Femur (tissue), 1 donor: ENCODE data around the gene ALOX5AP.
A peak's percentile ranks its signal among the peaks of the same experiment; 100 is the strongest.

Experiments
- DNase-seq: peaks from one replicate; pipeline ENCODE4 v3.0.0-alpha.2; 2017

The ALOX5AP gene

DNA sequence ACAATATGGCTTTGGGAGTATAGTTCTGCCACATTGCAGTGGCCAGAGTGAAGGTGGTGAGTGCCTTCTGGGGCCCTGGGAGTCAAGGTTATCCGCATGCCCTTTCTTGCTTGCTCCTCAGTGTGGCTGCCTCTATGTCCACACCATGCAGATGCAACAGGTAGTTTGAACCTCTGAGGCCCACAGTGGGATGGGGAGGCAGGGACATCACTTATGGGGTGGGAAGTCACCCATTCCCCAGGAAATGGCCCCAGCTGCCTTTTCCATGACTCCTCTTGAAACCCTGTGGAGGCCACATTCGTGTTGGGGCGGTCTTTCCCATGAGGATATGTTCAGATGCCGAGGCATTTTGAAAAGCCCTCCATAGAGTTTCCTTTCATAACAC, 20.0 kb upstream of the ALOX5AP start:
- DNase-seq: no peak

DNA sequence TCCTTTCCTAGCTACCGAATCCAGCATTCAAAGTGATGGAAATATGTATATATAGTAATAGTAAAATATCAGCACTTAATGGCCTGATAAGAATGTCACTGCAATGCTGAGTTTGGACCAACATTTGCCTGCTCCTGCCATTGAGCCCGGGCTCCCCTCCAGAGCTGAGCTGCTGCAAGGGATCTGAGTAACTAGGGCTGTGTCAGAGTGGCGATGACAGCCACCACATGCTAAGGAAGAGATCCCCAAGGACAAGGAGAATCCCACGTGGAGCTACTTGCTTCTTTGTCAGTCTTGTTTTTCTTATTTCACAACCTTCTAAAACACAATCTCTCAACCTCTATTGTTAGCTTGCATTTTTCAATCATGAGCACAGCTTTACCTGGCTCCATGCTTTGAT, 19.5 kb upstream of the ALOX5AP start:
- no peak for DNase-seq

DNA sequence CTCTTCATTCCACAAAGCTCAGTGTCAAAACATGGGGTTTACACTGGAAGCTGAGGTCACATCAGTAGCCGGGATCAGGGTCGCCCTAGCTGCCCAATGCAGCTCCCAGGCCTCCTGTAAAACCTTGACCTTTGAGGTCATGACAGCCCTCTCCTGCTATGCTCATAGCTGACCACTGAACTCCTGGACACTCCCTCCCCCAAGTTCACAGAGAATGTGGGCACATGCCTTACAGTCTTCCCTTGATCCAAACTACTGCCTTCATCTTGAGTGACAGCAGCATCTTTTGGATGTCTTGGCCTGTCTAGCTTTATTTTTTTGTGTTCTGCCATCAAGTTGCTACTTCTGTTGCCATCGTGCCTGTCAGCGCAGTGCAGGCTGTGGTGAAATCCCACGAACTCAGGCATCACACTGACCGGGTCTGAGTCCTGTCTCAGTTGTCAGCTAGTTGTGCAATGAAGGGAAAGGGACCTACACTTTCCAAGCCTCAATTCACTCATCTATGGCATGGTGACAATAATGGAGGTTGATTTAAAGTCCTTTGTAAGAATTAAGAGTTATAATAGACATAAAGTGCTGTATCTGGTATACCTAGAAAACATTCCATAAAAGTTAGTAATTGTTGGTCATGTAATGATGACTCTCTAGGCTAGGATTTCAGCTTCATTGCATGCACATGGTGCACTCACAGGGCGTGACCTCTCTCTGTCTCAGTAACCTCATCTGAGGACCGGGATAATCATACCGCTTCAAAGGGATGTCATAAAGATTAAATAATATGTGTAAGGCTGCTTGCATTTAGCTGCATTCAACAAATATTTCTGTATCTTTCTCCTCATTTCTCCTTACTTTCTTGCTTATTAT, 16.4 kb upstream of the ALOX5AP start:
- no peak for DNase-seq

GRCh38 chr13:30719525-30719914, 15.8 kb upstream of the ALOX5AP start:
- no peak for DNase-seq

GRCh38 chr13:30720172-30720869, 15.0 kb upstream of the ALOX5AP start:
- no peak for DNase-seq

- no peak for DNase-seq
Observed at GRCh38 chr13:30721936-30722335, 13.4 kb upstream of the ALOX5AP start.

DNA sequence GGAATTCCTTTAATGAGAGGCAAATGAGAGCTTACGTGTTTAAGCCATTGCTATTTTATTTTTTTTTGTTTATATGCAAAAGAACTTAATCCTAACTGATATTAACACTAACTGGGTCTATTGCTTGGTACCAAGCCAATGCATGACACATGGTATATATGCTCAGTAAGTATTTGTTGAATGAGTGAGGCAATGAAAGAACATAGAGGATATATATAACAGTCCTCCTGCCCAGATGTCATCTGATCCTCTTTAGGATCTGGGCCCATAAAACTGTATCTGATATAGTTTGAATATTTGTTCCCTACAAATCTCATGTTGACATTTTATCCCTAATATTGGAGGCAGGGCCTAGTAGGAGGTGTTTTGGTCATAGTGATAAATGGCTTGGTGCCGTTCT, 13.0 kb upstream of the ALOX5AP start:
- DNase-seq: no peak

DNA sequence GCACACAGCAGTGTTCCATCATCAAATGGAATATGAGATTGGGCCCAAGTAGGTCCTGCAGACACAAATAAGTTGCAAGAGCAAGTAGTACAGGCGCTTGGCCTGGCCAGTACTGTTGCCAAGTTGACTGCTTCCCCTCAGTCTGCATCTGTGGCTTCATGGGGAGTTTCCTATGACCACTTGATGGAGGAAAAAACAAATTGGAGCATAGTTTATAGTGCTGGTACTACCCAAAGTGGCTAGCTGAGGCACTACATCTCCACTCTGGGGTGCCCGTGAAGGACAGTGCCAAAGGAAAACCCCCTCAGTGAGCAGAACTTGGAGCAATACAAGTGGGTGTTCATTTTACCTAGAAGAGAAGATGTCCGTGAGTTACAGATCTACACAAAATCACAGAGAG, 10.6 kb upstream of the ALOX5AP start:
- no peak for DNase-seq

- DNase-seq: peak; percentile 76
Observed at GRCh38 chr13:30725326-30726085, 9.8 kb upstream of the ALOX5AP start.

DNA sequence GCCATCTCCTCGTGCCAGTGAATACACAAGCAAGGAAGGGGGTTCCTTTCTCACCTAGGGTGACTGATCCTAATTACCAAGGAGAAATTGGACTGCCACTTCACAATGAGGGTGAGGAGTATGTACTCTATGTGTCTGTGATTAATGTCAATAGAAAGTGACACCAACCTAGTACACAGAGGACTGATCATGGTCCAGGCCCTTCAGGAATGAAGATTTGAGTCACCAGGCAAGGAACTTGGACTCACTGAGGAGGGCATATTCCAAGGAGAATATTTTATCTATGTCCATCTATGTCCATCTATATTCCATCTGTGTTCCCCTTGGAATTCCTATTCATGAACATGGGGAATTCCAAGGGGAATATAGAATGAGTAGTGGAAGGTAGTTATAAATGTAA, 9.2 kb upstream of the ALOX5AP start:
- no peak for DNase-seq

DNA sequence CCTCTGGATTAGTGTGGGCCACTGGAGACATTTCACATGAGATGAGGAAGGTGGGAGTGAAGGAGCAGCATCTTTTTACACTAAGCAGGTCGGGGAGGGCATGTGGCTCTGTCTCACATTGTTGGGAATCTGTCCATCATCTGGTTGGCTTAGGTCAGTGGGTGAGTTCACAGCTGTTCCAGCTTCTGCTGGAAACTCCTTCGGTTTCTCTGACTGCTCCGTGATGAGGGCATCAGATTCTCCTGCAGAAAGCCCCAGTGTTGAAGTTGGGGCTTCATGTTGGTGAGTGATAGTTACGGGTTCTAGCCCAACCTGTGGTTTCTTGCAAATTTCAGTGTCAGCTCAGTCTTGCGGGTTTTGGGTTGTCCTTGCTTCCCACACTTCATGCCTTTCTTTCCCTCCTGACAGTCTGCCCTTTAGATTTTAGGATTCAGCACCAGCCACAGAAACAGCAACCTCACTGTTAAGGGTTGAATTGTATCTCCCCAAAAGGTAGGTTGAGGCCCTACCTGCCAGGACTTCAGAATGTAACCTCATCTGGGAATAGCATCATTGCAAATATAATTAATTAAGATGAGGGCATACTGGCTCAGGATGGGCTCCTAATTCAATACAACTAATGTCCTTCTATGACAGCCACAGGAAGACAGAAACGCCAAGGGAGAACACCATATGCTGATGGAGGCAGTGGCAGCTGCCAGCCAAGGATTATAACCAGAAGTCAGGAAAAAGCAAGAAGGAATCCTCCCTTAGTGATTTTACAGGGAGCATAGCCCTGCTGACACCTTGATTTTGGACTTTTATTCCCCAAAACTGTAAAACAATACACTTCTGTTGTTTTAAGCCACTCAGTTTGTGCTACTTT, 7.6 kb upstream of the ALOX5AP start:
- DNase-seq: no peak

- no peak for DNase-seq
Observed at GRCh38 chr13:30729801-30730200, 5.5 kb upstream of the ALOX5AP start.

GRCh38 chr13:30730526-30730925, 4.8 kb upstream of the ALOX5AP start:
- peak; percentile 65 for DNase-seq

DNA sequence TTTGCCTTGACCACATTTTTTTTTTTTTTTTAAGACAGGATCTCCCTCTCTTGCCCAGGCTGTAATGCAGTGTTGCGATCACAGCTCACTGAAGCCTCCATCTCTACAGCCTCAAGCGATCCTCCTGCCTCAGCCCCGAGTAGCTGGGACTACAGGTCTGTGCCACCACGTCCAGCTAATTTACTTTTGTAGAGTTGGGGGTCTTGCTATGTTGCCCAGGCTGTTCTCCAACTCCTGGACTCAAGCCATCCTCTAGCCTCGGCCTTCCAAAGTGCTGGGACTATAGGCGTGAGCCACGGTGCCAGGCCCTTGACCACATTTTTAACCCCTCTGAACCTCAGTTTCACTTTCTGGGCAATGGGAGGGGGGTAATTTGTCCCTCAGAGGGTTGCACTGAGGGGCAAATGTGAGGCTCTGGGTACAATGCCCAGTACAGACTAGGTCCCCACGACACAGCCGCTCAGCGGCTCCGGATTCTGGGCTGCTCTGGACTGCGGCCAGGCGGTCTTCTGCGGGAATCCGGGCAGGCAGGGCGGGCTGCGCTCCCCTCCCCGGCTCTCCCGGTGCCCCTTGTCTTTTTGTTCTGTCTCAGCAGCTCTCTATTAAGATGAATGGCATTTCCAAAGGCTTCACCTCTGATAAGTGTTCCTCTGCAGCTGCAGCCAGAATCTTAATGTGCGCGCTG, 3.8 kb upstream of the ALOX5AP start:
- DNase-seq: no peak

DNA sequence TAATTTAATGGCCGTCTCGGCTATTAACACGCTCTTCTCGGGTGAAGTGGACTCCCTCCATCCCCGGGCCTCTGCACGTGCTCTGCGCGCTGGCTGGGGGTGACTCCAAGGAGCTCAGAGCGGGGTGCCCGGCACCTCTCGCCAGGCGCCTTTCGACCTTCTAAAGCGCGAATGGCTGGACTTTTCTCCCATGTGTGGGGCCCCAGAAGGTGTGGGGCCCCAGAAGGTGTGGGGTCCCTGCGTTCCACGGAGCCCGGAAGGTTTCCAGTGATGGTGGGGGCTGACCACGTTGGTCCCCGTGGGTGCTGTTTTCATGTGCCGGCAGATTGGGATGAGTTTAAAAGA, 3.3 kb upstream of the ALOX5AP start:
- DNase-seq: no peak

DNA sequence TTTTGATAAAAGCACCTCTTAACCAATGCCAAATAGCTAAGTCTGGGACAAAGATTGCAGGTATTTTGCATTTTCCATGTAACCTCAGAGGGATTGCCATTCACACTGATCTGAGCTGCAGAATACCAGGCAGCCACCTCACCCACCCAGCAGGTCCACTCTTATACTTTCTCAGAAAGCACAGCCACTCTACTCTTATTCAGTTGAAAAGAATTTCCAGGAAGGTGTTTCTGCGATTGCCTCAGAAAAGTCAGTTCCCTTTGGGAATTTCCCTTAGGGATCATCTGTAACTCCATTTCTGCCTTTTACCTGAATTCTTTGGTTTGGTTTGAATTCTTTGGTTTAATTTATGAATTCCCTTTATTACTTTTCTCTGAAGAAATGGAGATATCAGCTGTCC, 904 bp upstream of the ALOX5AP start:
- no peak for DNase-seq

GRCh38 chr13:30735872-30736175, 481 bp downstream of the ALOX5AP start:
- DNase-seq: no peak

- no peak for DNase-seq
Observed at GRCh38 chr13:30736461-30737320, 1.3 kb downstream of the ALOX5AP start.

DNA sequence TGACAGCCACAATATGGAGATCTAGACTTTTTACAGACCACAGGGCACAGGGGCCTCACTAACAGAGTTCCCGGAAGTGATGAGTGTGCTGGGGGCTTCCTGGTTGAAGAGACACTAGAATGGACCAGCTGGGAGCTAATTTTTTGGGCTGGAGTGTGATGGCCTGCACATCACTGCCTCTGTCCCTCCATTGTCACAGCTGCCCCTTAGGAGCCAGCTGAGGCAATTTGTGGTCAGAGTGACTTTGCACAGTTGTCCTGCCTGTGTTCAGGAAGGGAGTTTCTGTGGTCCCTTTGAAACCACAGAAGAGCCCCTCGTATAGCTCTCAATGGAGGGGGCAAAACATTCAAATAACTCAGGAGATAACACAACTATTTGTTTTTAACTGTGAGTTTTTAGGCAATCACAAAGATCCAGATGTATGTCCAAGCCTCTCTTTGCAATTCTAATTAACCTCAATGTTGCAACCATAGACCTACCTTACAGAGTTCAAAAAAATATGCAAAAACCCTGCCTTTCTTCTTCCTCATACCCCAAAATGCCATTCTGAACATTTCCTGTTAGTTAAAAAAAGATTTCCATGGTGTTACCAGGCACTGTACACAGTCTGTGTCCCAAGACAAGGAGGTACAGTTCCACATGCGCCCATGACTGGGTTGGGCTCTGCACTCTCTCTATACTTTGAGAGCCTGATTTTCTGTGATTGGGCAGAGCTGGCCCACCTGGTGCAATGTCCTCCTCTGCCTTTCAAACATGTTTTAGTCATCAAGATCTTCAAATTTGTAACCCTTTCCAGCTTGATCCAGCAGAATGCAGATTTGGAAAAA, 2.4 kb downstream of the ALOX5AP start:
- no peak for DNase-seq

DNA sequence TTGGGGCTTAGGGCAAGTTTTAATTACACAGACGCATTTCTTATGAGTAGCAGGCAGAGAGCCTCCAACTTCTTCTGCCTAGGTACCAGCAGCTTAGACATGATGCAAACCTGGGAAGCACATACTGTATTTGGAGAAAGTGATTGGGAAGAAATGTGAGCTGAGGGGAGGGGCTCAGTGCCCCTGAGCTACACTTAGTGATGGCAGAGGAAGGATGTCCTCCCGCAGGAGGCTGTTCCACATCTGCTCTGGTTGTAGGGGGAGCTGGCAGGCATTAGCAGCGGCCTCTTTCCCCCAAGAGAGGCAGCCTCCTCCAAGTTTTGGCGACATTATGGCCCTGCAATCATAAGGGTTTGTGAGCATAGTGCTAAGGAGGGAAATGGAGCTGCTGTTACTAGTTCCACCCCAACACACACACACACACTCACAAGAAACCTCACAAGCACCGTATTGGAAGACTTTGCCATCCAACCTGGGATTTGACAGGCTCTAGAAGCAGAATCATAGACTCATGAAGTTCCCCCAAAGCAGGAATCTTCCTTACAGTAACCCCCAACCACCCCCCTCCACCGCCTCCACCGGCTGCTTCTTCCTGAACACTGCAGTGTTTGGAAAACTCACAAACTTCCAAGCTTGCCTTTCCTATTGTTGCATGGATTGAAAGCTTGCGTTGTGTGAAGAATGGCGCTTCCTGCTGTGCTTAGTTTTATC, 3.3 kb downstream of the ALOX5AP start:
- no peak for DNase-seq
